ENCODE measurements around the gene GRID2.

The GRID2 gene

DNA sequence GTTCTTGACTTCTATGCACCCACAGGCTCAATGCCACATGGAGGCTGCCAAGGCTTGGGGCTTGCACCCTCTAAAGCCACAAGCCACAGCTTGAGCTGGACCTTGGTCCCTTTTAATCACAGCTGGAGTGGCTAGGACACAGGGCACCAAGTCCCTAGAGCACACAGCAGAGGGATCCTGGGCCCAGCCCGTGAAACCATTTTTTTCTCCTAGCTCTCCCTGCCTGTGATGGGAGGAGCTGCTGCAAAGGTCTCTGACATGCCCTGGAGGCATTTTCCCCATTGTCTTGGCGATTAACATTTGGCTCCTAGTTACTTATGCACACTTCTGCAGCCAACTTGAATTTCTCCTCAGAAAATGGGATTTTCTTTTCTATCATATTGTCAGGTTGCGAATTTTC, 410.9 kb downstream of the GRID2 start (continued):
- TF ChIP-seq ISL1 (CRISPR knock-in tag; IDR thresholded peaks at IDR 0.05): no peak
- TF ChIP-seq CSDC2 (CRISPR knock-in tag; IDR thresholded peaks at IDR 0.05): no peak
- TF ChIP-seq SNAI2 (CRISPR knock-in tag; IDR thresholded peaks at IDR 0.05): no peak
- TF ChIP-seq ZNF565 (CRISPR knock-in tag; conservative IDR thresholded peaks at IDR 0.05; ENCODE audit: low read depth): no peak

- TF ChIP-seq GLIS3 (CRISPR knock-in tag; IDR thresholded peaks at IDR 0.05): no peak
- TF ChIP-seq TSHZ2 (CRISPR knock-in tag; IDR thresholded peaks at IDR 0.05): no peak
- no peak for TF ChIP-seq PATZ1 (CRISPR knock-in tag; IDR thresholded peaks at IDR 0.05; ENCODE audit: borderline replicate concordance)
- TF ChIP-seq ARNTL (CRISPR knock-in tag; IDR thresholded peaks at IDR 0.05; ENCODE audit: borderline replicate concordance, low read depth): no peak
- no peak for TF ChIP-seq ZNF565 (CRISPR knock-in tag; conservative IDR thresholded peaks at IDR 0.05; ENCODE audit: low read depth)
- TF ChIP-seq SNAI2 (CRISPR knock-in tag; IDR thresholded peaks at IDR 0.05): no peak
- TF ChIP-seq PPARA (CRISPR knock-in tag; IDR thresholded peaks at IDR 0.05; ENCODE audit: borderline replicate concordance): no peak
- TF ChIP-seq, protein P1, sequence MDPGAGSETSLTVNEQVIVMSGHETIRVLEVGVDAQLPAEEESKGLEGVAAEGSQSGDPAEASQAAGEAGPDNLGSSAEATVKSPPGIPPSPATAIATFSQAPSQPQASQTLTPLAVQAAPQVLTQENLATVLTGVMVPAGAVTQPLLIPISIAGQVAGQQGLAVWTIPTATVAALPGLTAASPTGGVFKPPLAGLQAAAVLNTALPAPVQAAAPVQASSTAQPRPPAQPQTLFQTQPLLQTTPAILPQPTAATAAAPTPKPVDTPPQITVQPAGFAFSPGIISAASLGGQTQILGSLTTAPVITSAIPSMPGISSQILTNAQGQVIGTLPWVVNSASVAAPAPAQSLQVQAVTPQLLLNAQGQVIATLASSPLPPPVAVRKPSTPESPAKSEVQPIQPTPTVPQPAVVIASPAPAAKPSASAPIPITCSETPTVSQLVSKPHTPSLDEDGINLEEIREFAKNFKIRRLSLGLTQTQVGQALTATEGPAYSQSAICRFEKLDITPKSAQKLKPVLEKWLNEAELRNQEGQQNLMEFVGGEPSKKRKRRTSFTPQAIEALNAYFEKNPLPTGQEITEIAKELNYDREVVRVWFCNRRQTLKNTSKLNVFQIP (CRISPR knock-in tag; IDR thresholded peaks at IDR 0.05; ENCODE audit: borderline replicate concordance, low read depth): no peak
- TF ChIP-seq TOX (CRISPR knock-in tag; IDR thresholded peaks at IDR 0.05; ENCODE audit: borderline replicate concordance): no peak
- no peak for TF ChIP-seq ZNF8 (CRISPR knock-in tag; IDR thresholded peaks at IDR 0.05)
- no peak for TF ChIP-seq ISL1 (CRISPR knock-in tag; IDR thresholded peaks at IDR 0.05)
- no peak for TF ChIP-seq OSR1 (CRISPR knock-in tag; IDR thresholded peaks at IDR 0.05)
- no peak for TF ChIP-seq ESRRG (CRISPR knock-in tag; IDR thresholded peaks at IDR 0.05)
- ATAC-seq: no peak
These were observed 429.5 kb downstream of the GRID2 start for GRCh38 chr4:92733231-92733630.

DNA sequence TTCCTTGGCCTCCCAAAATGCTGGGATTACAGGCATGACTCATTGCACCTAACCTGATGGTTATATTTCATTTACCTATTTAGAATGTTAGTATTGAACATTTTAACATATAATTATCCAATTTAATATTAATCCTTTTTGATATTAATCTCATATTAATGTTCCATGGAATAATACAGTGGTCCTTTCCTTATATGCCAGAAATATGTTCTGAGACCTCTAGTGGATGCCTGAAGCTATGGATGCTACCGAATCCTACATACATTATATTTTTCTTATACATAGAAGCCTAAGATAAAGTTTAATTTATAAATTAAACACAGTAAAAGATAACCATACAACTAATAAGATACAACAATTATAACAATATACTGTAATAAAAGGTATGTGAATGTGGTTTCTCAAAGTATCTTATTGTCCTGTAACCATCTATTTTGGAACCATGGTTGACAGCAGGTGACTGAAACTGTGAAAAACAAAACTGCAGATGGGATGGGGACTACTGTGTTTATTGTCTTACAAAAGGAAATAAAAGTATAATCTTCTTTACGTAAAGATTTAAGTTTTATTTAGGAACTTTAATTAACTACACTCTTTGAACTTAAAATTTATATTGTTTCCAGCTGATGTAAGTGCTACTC, 431.4 kb downstream of the GRID2 start:
- ATAC-seq: no peak
- TF ChIP-seq ZNF565 (CRISPR knock-in tag; conservative IDR thresholded peaks at IDR 0.05; ENCODE audit: low read depth): no peak
- TF ChIP-seq ZFP30 (CRISPR knock-in tag; IDR thresholded peaks at IDR 0.05): no peak
- TF ChIP-seq GLIS3 (CRISPR knock-in tag; IDR thresholded peaks at IDR 0.05): no peak
- no peak for TF ChIP-seq ISL1 (CRISPR knock-in tag; IDR thresholded peaks at IDR 0.05)
- no peak for TF ChIP-seq SNAI2 (CRISPR knock-in tag; IDR thresholded peaks at IDR 0.05)

GRCh38 chr4:92760433-92760832, 456.7 kb downstream of the GRID2 start:
- TF ChIP-seq GLIS3 (CRISPR knock-in tag; IDR thresholded peaks at IDR 0.05): no peak
- TF ChIP-seq ARNTL (CRISPR knock-in tag; IDR thresholded peaks at IDR 0.05; ENCODE audit: borderline replicate concordance, low read depth): no peak
- no peak for TF ChIP-seq ZFP30 (CRISPR knock-in tag; IDR thresholded peaks at IDR 0.05)
- no peak for TF ChIP-seq PPARA (CRISPR knock-in tag; IDR thresholded peaks at IDR 0.05; ENCODE audit: borderline replicate concordance)
- TF ChIP-seq ESRRG (CRISPR knock-in tag; IDR thresholded peaks at IDR 0.05): no peak
- no peak for TF ChIP-seq BACH2 (CRISPR knock-in tag; IDR thresholded peaks at IDR 0.05; ENCODE audit: borderline replicate concordance)
- TF ChIP-seq, protein P1 (CRISPR knock-in tag; IDR thresholded peaks at IDR 0.05; ENCODE audit: borderline replicate concordance, low read depth): no peak
- TF ChIP-seq CSDC2 (CRISPR knock-in tag; IDR thresholded peaks at IDR 0.05): no peak
- TF ChIP-seq ISL1 (CRISPR knock-in tag; IDR thresholded peaks at IDR 0.05): no peak
- no peak for TF ChIP-seq ZFP3 (CRISPR knock-in tag; IDR thresholded peaks at IDR 0.05)
- TF ChIP-seq, protein P2, sequence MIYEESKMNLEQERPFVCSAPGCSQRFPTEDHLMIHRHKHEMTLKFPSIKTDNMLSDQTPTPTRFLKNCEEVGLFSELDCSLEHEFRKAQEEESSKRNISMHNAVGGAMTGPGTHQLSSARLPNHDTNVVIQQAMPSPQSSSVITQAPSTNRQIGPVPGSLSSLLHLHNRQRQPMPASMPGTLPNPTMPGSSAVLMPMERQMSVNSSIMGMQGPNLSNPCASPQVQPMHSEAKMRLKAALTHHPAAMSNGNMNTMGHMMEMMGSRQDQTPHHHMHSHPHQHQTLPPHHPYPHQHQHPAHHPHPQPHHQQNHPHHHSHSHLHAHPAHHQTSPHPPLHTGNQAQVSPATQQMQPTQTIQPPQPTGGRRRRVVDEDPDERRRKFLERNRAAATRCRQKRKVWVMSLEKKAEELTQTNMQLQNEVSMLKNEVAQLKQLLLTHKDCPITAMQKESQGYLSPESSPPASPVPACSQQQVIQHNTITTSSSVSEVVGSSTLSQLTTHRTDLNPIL (CRISPR knock-in tag; IDR thresholded peaks at IDR 0.05; ENCODE audit: low read depth): no peak
- TF ChIP-seq ZNF70 (CRISPR knock-in tag; IDR thresholded peaks at IDR 0.05): no peak
- no peak for TF ChIP-seq RARB (CRISPR knock-in tag; IDR thresholded peaks at IDR 0.05)
- no peak for ATAC-seq

All from SK-N-SH treated with all-trans-retinoic acid at 6 μM for 48 hours (cell line).